TTC549 (cell line): ENCODE measurements around the gene DGCR8.

ENCODE experiments used
- FAIRE-seq: peaks from 2 replicates; lab custom pipeline; 2012; peaks lifted over from hg19 to GRCh38; lab: Jason Lieb, UNC

DGCR8 gene

DNA sequence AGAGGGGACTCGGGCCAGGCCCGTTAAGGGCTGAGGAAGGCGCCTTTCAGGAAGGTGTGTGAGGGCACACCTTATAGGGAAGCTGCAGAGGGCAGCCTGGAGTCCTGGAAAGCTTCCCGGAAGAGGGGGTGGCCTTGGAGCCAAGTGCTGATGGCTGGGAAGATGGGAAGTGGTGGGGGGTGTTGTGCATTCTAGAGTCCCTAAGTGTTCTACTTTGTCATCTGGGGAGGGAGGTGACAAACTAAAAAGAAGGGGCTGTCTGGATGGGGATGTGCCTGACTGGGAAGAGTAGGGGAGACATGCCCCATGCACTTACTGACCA lies 58.3 kb downstream of the DGCR8 start:
- no peak for FAIRE-seq

- FAIRE-seq = no peak
These were observed 58.8 kb downstream of the DGCR8 start for GRCh38 chr22:20138868-20139267.

- FAIRE-seq = no peak
These were observed 59.5 kb downstream of the DGCR8 start for GRCh38 chr22:20139391-20140106.

DNA sequence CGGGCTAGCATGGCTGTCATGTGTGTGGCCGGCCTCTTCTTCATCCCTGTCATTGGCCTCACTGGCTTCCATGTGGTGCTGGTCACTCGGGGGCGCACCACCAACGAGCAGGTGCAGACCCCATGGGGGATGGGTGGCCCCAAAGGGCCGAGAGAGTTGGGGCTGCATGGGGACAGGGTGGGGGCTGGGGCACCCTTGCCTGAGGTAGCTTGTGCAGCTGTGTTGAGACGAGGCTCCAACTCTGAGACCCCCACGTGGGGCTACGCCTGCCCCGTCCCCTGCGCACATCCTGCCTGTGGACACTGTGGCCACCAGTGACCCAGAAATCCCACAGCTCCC lies 60.0 kb downstream of the DGCR8 start:
- FAIRE-seq = no peak

DNA sequence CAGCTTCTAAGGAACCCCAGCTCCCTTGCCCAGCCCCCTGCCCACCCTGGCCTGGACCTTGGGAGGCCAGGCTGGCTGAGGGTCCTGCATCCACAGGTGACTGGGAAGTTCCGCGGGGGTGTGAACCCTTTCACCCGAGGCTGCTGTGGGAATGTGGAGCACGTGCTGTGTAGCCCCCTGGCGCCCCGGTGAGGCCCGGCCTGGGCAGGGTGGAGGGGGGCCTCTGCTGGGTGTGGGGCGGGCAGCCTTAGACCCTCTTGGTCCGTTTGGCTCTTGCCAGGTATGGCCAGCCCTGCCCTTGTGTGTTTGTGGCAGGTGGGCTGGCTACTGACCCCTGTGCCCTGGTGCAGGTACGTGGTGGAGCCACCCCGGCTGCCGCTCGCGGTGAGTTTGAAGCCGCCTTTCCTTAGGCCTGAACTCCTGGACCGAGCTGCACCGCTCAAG lies 60.5 kb downstream of the DGCR8 start:
- FAIRE-seq = no peak

DNA sequence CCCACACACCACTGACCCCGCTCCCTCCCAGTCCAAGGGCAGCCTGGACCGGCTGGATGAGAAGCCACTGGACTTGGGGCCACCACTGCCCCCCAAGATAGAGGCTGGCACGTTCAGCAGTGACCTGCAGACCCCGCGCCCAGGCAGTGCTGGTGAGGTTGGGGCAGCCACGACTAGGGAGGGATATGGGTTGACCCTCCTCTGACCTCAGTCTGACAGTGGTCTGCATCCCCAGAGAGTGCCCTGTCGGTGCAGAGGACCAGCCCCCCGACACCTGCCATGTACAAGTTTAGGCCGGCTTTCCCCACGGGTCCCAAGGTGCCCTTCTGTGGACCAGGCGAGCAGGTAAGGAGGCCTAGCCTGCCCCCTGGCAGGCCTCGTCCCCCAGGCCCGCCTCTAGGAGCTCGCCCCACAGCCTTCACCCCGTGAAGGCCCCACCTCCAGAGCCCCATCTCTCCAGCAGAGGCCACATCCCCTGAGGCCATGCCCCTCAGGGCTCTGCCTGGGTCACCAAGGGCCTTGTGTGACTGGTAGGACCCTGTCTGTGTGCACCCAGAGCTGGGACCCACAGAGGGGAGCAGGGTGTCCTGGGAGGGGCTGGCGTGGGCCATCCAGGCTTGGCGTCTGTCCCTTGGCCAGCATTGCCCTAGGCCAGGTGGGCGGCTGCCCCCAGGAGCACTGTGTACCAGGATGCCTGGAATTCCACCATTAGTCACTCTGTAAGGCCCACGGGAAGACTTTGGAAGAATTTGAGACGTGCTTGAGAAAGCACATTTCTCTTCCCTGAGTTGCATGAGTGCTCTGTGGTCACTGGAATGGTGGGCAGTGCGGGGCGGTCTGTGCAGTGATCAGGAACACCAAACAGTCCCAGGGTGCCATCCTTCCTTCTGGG lies 61.4 kb downstream of the DGCR8 start:
- FAIRE-seq = no peak

- FAIRE-seq = no peak
These were observed 62.9 kb downstream of the DGCR8 start for GRCh38 chr22:20142711-20143621.

- no peak for FAIRE-seq
These were observed 64.0 kb downstream of the DGCR8 start for GRCh38 chr22:20143883-20144665.

- FAIRE-seq = no peak
These were observed 65.3 kb downstream of the DGCR8 start for GRCh38 chr22:20145206-20145831.

- no peak for FAIRE-seq
These were observed 65.8 kb downstream of the DGCR8 start for GRCh38 chr22:20145832-20146223.

DNA sequence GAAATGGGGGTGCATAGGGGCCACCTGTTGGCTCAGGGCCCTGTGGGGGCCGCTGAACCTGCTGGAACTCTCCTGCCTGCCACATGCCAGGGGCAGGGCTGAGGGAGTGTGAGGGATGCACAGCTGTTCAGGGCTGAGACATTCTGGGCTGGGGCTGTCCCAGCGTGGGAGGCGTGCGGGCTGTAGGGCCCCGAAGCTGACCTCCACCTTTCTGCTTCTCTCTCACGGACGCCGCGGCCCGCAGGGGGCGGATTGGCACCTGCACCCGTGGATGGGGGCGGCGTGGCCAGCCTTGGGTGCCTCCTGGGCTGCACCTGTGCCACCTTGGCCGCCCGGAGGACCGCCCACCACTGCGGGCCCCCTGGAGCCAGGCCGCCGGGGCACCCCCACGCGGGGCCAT lies 66.7 kb downstream of the DGCR8 start:
- no peak for FAIRE-seq

GRCh38 chr22:20147237-20147988 lies 67.4 kb downstream of the DGCR8 start:
- no peak for FAIRE-seq

GRCh38 chr22:20148414-20148813 lies 68.4 kb downstream of the DGCR8 start:
- FAIRE-seq = no peak

GRCh38 chr22:20149257-20150250 lies 69.5 kb downstream of the DGCR8 start:
- FAIRE-seq = no peak

DNA sequence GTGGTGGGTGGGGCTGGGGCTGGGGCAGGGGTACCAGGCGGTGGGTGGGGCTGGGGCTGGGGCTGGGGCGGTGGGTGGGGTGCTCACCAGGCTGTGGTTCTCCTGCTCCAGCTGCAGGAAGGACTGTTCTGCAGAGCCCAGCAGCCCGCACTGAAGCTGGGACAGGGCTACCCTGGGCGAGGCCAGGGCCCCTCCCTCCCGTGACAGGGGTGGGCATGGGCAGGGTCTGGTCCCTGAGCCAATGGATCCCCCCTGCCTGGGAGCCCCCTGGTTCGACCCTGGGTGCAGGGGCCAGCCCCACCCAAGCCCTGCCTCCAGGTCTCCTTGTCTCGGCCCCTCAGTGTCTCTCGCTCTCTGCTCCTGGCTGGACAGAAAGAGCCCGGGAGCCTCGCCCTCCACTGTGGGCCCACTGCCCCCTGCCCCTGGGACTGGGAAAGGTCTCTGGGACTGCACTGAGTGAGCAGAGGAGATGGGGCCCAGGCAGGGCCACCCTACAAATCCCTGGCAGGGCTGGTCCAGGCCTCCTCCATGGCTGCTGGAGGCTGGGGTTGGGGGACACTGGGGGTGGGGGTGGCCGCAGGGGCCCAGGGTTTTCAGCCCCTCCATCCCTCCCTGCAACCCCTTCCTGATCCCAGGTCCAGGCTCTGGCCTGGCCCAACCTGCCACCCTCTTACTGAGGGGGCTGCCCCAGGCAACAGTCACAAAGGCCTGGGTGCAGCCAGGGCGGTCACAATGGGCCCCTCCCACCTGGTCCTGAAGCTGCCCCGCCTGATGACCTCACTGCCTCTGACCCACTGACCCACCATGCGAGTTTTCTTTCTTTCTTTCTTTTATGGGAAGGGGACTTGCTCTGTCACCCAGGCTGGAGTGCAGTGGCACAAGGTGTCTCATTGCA lies 70.6 kb downstream of the DGCR8 start, which contains the start of gene CCDC188:
Gene CCDC188 (minus strand): TSS at position 675 of the 895 bp plus-strand sequence. CDS start 69 bp downstream, at position 606.
- FAIRE-seq = no peak

- FAIRE-seq = no peak
These were observed 71.2 kb downstream of the DGCR8 start for GRCh38 chr22:20151276-20151588.

DNA sequence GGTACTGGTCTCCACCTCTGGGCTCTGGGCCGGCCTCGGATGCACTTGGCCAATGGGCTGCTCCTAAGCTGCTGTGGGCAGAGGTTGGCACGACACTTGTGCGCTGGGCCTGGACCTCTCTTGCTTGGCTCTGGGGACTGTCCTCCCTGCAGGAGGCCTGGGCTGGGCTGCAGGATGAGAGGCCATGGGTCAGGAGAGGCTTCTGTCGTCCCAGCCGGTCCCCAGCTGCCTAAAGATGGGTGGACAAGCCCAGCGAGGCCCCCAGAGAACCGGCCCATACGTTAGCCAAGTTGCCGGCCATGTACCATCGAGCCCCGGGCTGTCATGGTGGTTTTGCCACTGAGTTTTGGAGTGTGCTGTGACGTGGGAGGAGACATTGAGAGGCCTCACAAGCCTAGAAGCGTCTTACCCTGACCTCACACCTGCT lies 72.4 kb downstream of the DGCR8 start:
- no peak for FAIRE-seq

DNA sequence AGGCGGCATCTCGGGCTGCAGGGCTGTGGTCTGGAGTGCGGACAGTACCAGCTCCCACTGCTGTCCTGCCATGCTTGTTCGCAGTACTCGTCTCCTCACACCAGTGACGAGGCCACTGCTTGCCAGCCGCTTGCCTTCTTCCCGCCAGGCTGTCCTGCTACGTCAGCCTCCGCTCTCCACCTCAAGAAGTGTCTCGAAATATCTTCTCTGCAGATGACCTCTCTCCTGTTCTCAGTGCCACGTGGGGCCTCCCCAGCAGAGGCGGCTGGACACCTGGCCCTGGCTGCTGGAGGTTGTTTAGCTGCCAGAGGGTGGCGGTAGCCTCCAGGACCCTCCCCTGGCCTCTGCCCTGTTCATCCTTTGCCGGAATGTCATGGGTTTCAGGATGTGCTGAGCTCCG lies 73.9 kb downstream of the DGCR8 start:
- FAIRE-seq = no peak
